ENCODE results near the gene SBNO1.

The SBNO1 gene

DNA sequence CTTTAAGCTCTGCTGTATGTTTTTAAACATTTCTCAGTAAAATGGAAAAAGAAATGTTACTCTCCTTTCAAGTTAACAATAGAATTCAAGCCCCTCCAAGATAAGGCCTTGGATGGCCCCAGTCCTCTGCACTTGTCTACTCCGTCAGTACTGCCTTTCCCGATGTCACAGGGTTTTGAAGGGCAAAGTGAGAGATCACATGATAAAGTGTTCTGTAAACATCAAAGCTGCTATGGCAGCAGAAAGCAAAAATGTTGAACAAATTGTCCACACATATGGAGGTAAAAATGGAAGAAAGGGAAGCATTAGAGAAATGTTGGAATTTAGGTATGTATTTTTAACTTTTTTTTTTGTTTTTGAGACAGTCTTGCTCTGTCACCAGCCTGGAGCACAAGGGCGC is 59.5 kb downstream of the SBNO1 start:
- no peaks in the 10 kb centered on the region for H3K9me3 ChIP-seq (ENCODE audit: control insufficient read depth, insufficient read depth, low read length)
- H3K4me1 ChIP-seq (ENCODE audit: control insufficient read depth, low read length): no peaks in the 10 kb centered on the region
- H3K36me3 ChIP-seq (ENCODE audit: control insufficient read depth, low read length): peaks cover 86% of the 10 kb centered on the region
- no peaks in the 10 kb centered on the region for H3K9me2 ChIP-seq (replicated peaks; ENCODE audit: control insufficient read depth, low read length)
- no peak overlapping the region for H3K4me3 ChIP-seq (ENCODE audit: low read length)
- no peak overlapping the region for H3K27ac ChIP-seq (ENCODE audit: low read depth, low read length)
- H4K20me1 ChIP-seq (ENCODE audit: control insufficient read depth, insufficient read depth, low read depth, low read length): no peaks in the 10 kb centered on the region
- H3K79me2 ChIP-seq (ENCODE audit: control insufficient read depth, low read length): no peaks in the 10 kb centered on the region
- no peak overlapping the region for H3K4me2 ChIP-seq (ENCODE audit: low read length)
- TF ChIP-seq, protein P1, sequence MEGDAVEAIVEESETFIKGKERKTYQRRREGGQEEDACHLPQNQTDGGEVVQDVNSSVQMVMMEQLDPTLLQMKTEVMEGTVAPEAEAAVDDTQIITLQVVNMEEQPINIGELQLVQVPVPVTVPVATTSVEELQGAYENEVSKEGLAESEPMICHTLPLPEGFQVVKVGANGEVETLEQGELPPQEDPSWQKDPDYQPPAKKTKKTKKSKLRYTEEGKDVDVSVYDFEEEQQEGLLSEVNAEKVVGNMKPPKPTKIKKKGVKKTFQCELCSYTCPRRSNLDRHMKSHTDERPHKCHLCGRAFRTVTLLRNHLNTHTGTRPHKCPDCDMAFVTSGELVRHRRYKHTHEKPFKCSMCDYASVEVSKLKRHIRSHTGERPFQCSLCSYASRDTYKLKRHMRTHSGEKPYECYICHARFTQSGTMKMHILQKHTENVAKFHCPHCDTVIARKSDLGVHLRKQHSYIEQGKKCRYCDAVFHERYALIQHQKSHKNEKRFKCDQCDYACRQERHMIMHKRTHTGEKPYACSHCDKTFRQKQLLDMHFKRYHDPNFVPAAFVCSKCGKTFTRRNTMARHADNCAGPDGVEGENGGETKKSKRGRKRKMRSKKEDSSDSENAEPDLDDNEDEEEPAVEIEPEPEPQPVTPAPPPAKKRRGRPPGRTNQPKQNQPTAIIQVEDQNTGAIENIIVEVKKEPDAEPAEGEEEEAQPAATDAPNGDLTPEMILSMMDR (IDR thresholded peaks at IDR 0.05; ENCODE audit: low read depth, low read length, poor library complexity, severe bottlenecking): no peak
- TF ChIP-seq EZH2phosphoT487 (IDR thresholded peaks at IDR 0.05; ENCODE audit: borderline replicate concordance, low read length): no peak
- peaks cover 6% of the 10 kb centered on the region; the same call in 1 of the 2 replicates for H3F3A ChIP-seq (ENCODE audit: control insufficient read depth, insufficient read depth)
- H3K27me3 ChIP-seq (ENCODE audit: control insufficient read depth, low read length): no peaks in the 10 kb centered on the region

DNA sequence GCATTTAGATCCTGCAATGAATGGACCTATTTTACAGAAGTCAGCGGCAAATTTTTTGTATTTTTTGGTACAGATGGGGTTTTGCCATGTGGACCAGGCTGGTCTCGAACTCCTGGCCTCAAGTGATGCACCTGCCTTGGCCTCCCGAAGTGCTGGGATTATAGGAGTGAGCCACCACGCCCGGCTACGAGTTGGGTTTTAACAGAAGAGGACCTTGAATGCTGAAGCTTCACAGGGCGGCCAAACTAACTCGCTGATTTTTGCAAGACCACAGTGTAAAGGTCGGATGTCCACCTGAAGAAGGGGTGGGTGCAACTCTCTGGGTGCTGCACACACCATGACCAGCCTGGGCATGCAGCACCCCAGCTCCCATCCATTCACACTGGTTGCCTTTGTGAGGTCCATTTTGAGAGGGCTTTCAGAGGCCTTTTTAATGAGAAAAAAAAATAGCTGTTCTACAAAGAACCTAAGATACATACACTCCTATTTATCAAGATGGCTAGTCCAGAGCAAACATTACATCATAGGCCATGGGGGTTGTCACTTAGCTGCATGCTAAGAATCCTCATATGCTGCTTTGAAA is 71.4 kb downstream of the SBNO1 start:
- no peaks in the 10 kb centered on the region for H3K9me2 ChIP-seq (replicated peaks; ENCODE audit: control insufficient read depth, low read length)
- no peaks in the 10 kb centered on the region for H4K20me1 ChIP-seq (ENCODE audit: control insufficient read depth, insufficient read depth, low read depth, low read length)
- no peak overlapping the region for H3K4me3 ChIP-seq (ENCODE audit: low read length)
- no peak overlapping the region for H3K4me2 ChIP-seq (ENCODE audit: low read length)
- H3F3A ChIP-seq (ENCODE audit: control insufficient read depth, insufficient read depth): peaks cover 10% of the 10 kb centered on the region
- H3K27me3 ChIP-seq (ENCODE audit: control insufficient read depth, low read length): no peaks in the 10 kb centered on the region
- no peaks in the 10 kb centered on the region for H3K79me2 ChIP-seq (ENCODE audit: control insufficient read depth, low read length)
- no peaks in the 10 kb centered on the region for H3K9me3 ChIP-seq (ENCODE audit: control insufficient read depth, insufficient read depth, low read length)
- H3K4me1 ChIP-seq (ENCODE audit: control insufficient read depth, low read length): no peaks in the 10 kb centered on the region
- H3K36me3 ChIP-seq (ENCODE audit: control insufficient read depth, low read length): peaks cover 65% of the 10 kb centered on the region
- TF ChIP-seq, protein P1 (IDR thresholded peaks at IDR 0.05; ENCODE audit: low read depth, low read length, poor library complexity, severe bottlenecking): no peak
- TF ChIP-seq EZH2phosphoT487 (IDR thresholded peaks at IDR 0.05; ENCODE audit: borderline replicate concordance, low read length): no peak
- H3K27ac ChIP-seq (ENCODE audit: low read depth, low read length): no peak overlapping the region

DNA sequence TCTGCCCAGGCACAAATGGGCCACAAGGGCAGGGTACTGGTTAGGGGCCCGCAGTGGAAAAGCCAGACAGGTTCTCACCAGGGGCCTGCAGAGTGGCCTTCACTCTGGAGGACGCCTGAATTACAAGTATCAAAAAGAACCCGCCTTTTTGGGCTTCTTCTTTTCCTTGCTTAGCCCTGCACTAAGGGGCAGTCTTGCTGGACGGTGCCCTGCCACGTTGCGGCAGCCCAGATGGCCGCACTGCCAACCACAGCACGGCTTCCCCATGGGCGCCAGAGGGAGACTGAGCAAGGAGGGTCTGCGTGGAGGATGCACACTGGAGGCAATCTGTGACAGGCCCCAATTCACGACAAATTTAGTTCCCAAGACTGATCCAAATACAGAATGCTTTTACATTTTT is 74.7 kb downstream of the SBNO1 start:
- TF ChIP-seq, protein P1 (IDR thresholded peaks at IDR 0.05; ENCODE audit: low read depth, low read length, poor library complexity, severe bottlenecking): no peak
- no peak for TF ChIP-seq EZH2phosphoT487 (IDR thresholded peaks at IDR 0.05; ENCODE audit: borderline replicate concordance, low read length)
- Histone ChIP-seq H3F3A (ENCODE audit: control insufficient read depth, insufficient read depth) (peaks cover 10% of the 10 kb centered on the region), H3K9me3 (ENCODE audit: control insufficient read depth, insufficient read depth, low read length) (no peaks in the 10 kb centered on the region), H3K79me2 (ENCODE audit: control insufficient read depth, low read length) (no peaks in the 10 kb centered on the region), H3K4me2 (ENCODE audit: low read length) (no peak overlapping the region), H3K27me3 (ENCODE audit: control insufficient read depth, low read length) (no peaks in the 10 kb centered on the region), H3K36me3 (ENCODE audit: control insufficient read depth, low read length) (peaks cover 34% of the 10 kb centered on the region), H3K27ac (ENCODE audit: low read depth, low read length) (no peak overlapping the region), H3K9me2 (replicated peaks; ENCODE audit: control insufficient read depth, low read length) (no peaks in the 10 kb centered on the region), H4K20me1 (ENCODE audit: control insufficient read depth, insufficient read depth, low read depth, low read length) (no peaks in the 10 kb centered on the region), H3K4me3 (ENCODE audit: low read length) (no peak overlapping the region), H3K4me1 (ENCODE audit: control insufficient read depth, low read length) (no peaks in the 10 kb centered on the region)

Measured in DOHH2 (cell line).